ACHN (cell line): Measurements from ENCODE around the gene TICAM1.
"Not testable (repeated sequence)": the region's sequence is repeated elsewhere in the genome, so short reads cannot be mapped to it uniquely, and the experiment has no call there.

ENCODE experiments used
- DNase-seq: peaks from one replicate; pipeline ENCODE4 v3.0.0-alpha.2; 2015
- in situ Hi-C: cut with HindIII; loops from 2 replicates; pipeline ENCODE4 v1.10.0; 2017; ENCODE audit warnings: low sequenced_read_pairs, low pct_ligation_motif_present, low pct_unique_long_range_greater_than_20kb

Gene TICAM1

GRCh38 chr19:4831304-4831978, at the start of gene TICAM1:
Gene TICAM1 (minus strand): TSS chr19:4831712. CDS start chr19:4818377, 13,335 bp downstream.
- in situ Hi-C loops: no loop called here
- DNase-seq: peak; percentile 47

GRCh38 chr19:4879041-4879440, 47.5 kb upstream of the TICAM1 start:
- in situ Hi-C loops: no loop called here

GRCh38 chr19:4878491-4878968, 47.0 kb upstream of the TICAM1 start:
- in situ Hi-C loops: no loop called here
- no peak for DNase-seq

More at GRCh38 chr19:4879041-4879440, 47.5 kb upstream of the TICAM1 start:
- no peak for DNase-seq

- DNase-seq: no peak
- in situ Hi-C loops: no loop called here
These were observed 46.4 kb upstream of the TICAM1 start for GRCh38 chr19:4877753-4878490.

GRCh38 chr19:4873930-4874329, 42.4 kb upstream of the TICAM1 start:
- in situ Hi-C loops: no loop called here
- DNase-seq: no peak

GRCh38 chr19:4871711-4872110, 40.2 kb upstream of the TICAM1 start:
- in situ Hi-C loops: no loop called here
- DNase-seq: no peak

- peak; percentile 90 for DNase-seq
- in situ Hi-C loops: no loop called here
These were observed 38.7 kb upstream of the TICAM1 start for GRCh38 chr19:4870025-4870700.

- no peak for DNase-seq
- in situ Hi-C loops: no loop called here
These were observed 36.8 kb upstream of the TICAM1 start for GRCh38 chr19:4868286-4868834.

GRCh38 chr19:4867534-4868285, 36.2 kb upstream of the TICAM1 start, which contains the start of gene PLIN3:
Gene PLIN3 (minus strand): TSS chr19:4867667. CDS start chr19:4861394, 6,273 bp downstream.
- in situ Hi-C loops: no loop called here
- peak; percentile 91 for DNase-seq

- in situ Hi-C loops: no loop called here
- DNase-seq: peak; percentile 47
These were observed 35.3 kb upstream of the TICAM1 start for GRCh38 chr19:4866595-4867424.

GRCh38 chr19:4861147-4861546, 29.6 kb upstream of the TICAM1 start:
- in situ Hi-C loops: no loop called here
- DNase-seq: no peak

GRCh38 chr19:4859697-4860096, 28.2 kb upstream of the TICAM1 start:
- no peak for DNase-seq
- in situ Hi-C loops: no loop called here

GRCh38 chr19:4856468-4856867, 25.0 kb upstream of the TICAM1 start:
- in situ Hi-C loops, DNase-seq: not testable (repeated sequence)

- in situ Hi-C loops, DNase-seq: not testable (repeated sequence)
These were observed 22.0 kb upstream of the TICAM1 start for GRCh38 chr19:4853506-4853905.

GRCh38 chr19:4852484-4852883, 21.0 kb upstream of the TICAM1 start:
- no peak for DNase-seq
- in situ Hi-C loops: no loop called here

GRCh38 chr19:4851551-4852290, 20.2 kb upstream of the TICAM1 start:
- in situ Hi-C loops: no loop called here
- peak; percentile 83 for DNase-seq

- no peak for DNase-seq
- in situ Hi-C loops: no loop called here
These were observed 17.5 kb upstream of the TICAM1 start for GRCh38 chr19:4849019-4849418.
